Kidney (tissue), 14 donors: ENCODE measurements around the gene SUPV3L1. TPM values are rescaled to one million over a fixed set of nuclear protein-coding genes. Genes with fewer than 3 reads are reported as not detected.
"Not testable (repeated sequence)": the region's sequence is repeated elsewhere in the genome, so short reads cannot be mapped to it uniquely, and the experiment has no call there.

Experiments used
- DNase-seq, 5 donors: peaks; one replicate each; pipeline ENCODE4 v3.0.0-alpha.2; 2013 to 2020
- FAIRE-seq: peaks from 2 replicates; lab custom pipeline; 2012; peaks lifted over from hg19 to GRCh38; lab: Jason Lieb, UNC
- H3K27ac ChIP-seq, 2 donors: one replicate each; pipeline ENCODE4 v1.7.0; 2013; ENCODE audit warnings: low read depth in 2 of 2, low read length in 2 of 2, inconsistent platforms in 1 of 2
- H3K27me3 ChIP-seq: one replicate; pipeline ENCODE4 v1.7.1; 2013; ENCODE audit warnings: low read length, inconsistent platforms; ENCODE audit not compliant: control insufficient read depth, insufficient read depth
- H3K36me3 ChIP-seq, 3 donors: one replicate each; pipeline versions ENCODE4 v1.7.0 to v1.7.1; 2013; ENCODE audit warnings: low read length in 3 of 3, control low read depth in 1 of 3, inconsistent platforms in 1 of 3; ENCODE audit not compliant: insufficient read depth in 3 of 3, control insufficient read depth in 2 of 3
- H3K4me1 ChIP-seq, 3 donors: one replicate each; pipeline versions ENCODE4 v1.7.0 to v1.7.1; 2013; ENCODE audit warnings: low read length in 3 of 3, inconsistent platforms in 1 of 3, low read depth in 1 of 3; ENCODE audit not compliant: control insufficient read depth in 2 of 3, insufficient read depth in 2 of 3
- H3K4me3 ChIP-seq, 3 donors: one replicate each; pipeline versions ENCODE4 v1.7.0 to v1.8.1; 2013; ENCODE audit warnings: low read length in 3 of 3, control low read depth in 1 of 3, inconsistent platforms in 1 of 3
- H3K9ac ChIP-seq, 3 donors: one replicate each; pipeline versions ENCODE4 v1.7.0 to v1.7.1; 2013; ENCODE audit warnings: low read length in 3 of 3, control low read depth in 1 of 3, inconsistent platforms in 1 of 3
- H3K9me3 ChIP-seq, 3 donors: one replicate each; pipeline versions ENCODE4 v1.7.0 to v1.7.1; 2013; ENCODE audit warnings: low read length in 3 of 3, control low read depth in 1 of 3, inconsistent platforms in 1 of 3; ENCODE audit not compliant: control insufficient read depth in 2 of 3, insufficient read depth in 1 of 3
- intact Hi-C: fragments of 100-400 bp; cut with DNase I; formaldehyde crosslinking; loops from one replicate; pipeline ENCODE4 v1.11.1; 2022
- polyA plus RNA-seq: library from polyadenylated mRNA; stranded (reverse); fragments of 350-450 nt; fragmentation: Illumina TruSeq; extraction: RNeasy Lipid Tissue Mini Kit (QIAGEN cat#74804); gene quantifications from one replicate; pipeline ENCODE4 v1.2.3, GENCODE V29; 2014; ENCODE audit warnings: low read depth, low replicate concordance; ENCODE audit not compliant: insufficient read depth
- total RNA-seq: library from RNA; stranded (reverse); fragmentation: NEBNext Ultra II Directional; extraction: Animal tissue kit (Norgen Biotek cat#: 25700); gene quantifications from one replicate; pipeline ENCODE4 v1.2.1, GENCODE V29; 2021
- TF ChIP-seq, protein P1 (sequence below): IDR thresholded peaks from 3 replicates; pipeline ENCODE4 v1.5.1; 2012; ENCODE audit warnings: mild to moderate bottlenecking, moderate library complexity, borderline replicate concordance; ENCODE audit not compliant: insufficient read depth; ENCODE audit errors: extremely low read depth
- donor health status: control.
- donor health status: control.
- donor health status: control.
- donor health status: control.
- donor health status: control.
- donor health status: DM: yes; HTN: yes; CAD: no.
- donor health status: Normal renal cell carcinoma (clear cell type).

The SUPV3L1 gene
- total and polyA plus RNA-seq, 2 donors from 2014 or later = 25.1 to 48.3 TPM

- no peak for FAIRE-seq
- TF ChIP-seq, protein P1, sequence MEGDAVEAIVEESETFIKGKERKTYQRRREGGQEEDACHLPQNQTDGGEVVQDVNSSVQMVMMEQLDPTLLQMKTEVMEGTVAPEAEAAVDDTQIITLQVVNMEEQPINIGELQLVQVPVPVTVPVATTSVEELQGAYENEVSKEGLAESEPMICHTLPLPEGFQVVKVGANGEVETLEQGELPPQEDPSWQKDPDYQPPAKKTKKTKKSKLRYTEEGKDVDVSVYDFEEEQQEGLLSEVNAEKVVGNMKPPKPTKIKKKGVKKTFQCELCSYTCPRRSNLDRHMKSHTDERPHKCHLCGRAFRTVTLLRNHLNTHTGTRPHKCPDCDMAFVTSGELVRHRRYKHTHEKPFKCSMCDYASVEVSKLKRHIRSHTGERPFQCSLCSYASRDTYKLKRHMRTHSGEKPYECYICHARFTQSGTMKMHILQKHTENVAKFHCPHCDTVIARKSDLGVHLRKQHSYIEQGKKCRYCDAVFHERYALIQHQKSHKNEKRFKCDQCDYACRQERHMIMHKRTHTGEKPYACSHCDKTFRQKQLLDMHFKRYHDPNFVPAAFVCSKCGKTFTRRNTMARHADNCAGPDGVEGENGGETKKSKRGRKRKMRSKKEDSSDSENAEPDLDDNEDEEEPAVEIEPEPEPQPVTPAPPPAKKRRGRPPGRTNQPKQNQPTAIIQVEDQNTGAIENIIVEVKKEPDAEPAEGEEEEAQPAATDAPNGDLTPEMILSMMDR = no peak
These were observed 38.7 kb upstream of the SUPV3L1 start for GRCh38 chr10:69141304-69141703.

DNA sequence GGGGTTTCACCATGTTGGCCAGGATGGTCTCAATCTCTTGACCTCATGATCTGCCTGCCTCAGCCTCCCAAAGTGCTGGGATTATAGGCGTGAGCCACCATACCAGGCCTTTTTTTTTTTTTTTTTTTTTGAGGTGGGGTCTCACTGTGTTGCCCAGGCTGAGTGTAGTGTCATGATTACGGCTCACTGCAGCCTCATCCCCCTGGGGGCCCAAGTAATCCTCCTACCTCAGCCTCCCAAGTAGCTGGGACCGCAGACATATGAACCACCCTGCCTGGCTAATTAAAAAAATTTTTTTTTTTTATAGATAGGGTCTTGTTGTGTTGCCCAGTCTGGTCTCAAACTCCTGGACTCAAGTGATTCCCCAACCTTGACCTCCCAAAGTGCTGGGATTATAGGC is 38.0 kb upstream of the SUPV3L1 start:
- H3K9ac ChIP-seq, H3K27ac ChIP-seq, H3K4me3 ChIP-seq, H3K4me1 ChIP-seq, DNase-seq, FAIRE-seq, intact Hi-C loops, H3K27me3 ChIP-seq, H3K36me3 ChIP-seq, H3K9me3 ChIP-seq: not testable (repeated sequence)

More at GRCh38 chr10:69141304-69141703, 38.7 kb upstream of the SUPV3L1 start:
- DNase-seq = no peak
- no peak overlapping the region for H3K27ac ChIP-seq
- no peaks in the 10 kb centered on the region for H3K9me3 ChIP-seq
- no peak overlapping the region for H3K9ac ChIP-seq
- no peaks in the 10 kb centered on the region for H3K27me3 ChIP-seq
- no peaks in the 10 kb centered on the region for H3K4me1 ChIP-seq
- intact Hi-C loops = no loop called here
- no peak overlapping the region for H3K4me3 ChIP-seq
- H3K36me3 ChIP-seq = no peaks in the 10 kb centered on the region

GRCh38 chr10:69142983-69143382 is 37.1 kb upstream of the SUPV3L1 start:
- intact Hi-C loops = no loop called here
- DNase-seq (no peak), FAIRE-seq (no peak)
- Histone ChIP-seq H3K4me3 (no peak overlapping the region), H3K27me3 (no peaks in the 10 kb centered on the region), H3K4me1 (no peaks in the 10 kb centered on the region), H3K9me3 (no peaks in the 10 kb centered on the region), H3K36me3 (no peaks in the 10 kb centered on the region), H3K9ac (no peak overlapping the region), H3K27ac (no peak overlapping the region)
- TF ChIP-seq, protein P1 = no peak

GRCh38 chr10:69145329-69145728 is 34.7 kb upstream of the SUPV3L1 start:
- Histone ChIP-seq H3K9ac (no peak overlapping the region), H3K9me3 (no peaks in the 10 kb centered on the region), H3K4me3 (no peak overlapping the region), H3K27me3 (no peaks in the 10 kb centered on the region), H3K27ac (no peak overlapping the region), H3K4me1 (no peaks in the 10 kb centered on the region), H3K36me3 (no peaks in the 10 kb centered on the region)
- TF ChIP-seq, protein P1 = no peak
- intact Hi-C loops = no loop called here
- DNase-seq (no peak), FAIRE-seq (no peak)
